ENCODE data around the gene TNNT3. TPM values are rescaled to one million over a fixed set of nuclear protein-coding genes. Genes with fewer than 3 reads are reported as not detected.

TNNT3 gene
- total RNA-seq, 1 donor from 2014 or later: not detected

DNA sequence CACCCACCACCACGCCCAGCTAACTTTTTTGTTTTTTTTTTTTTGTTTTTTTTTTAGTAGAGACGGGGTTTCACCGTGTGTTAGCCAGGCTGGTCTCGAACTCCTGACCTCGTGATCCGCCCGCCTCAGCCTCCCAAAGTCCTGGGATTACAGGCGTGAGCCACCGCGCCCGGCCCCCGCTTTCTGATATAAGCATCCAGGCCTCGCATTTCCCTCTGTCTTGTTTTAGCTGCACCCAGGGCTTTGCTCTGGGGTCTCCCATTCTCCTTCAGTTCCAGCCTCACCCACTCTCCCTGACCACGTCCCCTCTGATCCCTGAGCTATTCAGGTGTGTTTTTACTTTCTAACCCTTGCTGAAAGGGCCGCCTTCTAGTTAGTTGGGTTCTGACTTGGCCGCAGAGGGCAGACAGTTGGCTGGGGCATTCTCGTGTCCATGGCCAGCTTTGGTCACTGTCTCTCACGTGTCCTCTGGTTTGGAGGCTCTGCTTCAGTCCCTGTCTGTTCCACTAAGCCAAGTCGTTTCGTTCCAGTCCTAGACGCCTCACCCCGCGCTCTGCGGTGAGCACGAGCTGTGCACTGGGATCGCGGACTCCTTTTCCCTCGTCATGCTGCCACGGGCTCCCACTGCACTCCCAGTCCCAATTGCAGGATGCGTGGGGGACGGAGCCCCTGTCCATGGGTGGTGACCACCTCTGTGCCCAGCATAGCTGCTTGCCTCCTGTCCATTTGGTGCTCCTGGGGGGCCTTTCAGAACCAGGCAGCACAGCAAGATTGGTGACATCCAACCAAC, 6.0 kb upstream of the TNNT3 start:
- Mint-ChIP-seq H3K36me3 (ENCODE audit: low read depth, unreplicated experiment) (peaks cover 12% of the 10 kb centered on the region), H3K27ac (ENCODE audit: unreplicated experiment) (no peak overlapping the region), H3K9me3 (ENCODE audit: unreplicated experiment) (no peaks in the 10 kb centered on the region), H3K4me1 (ENCODE audit: unreplicated experiment) (peaks cover 6% of the 10 kb centered on the region), H3K27me3 (ENCODE audit: unreplicated experiment) (peaks cover 8% of the 10 kb centered on the region), H3K4me3 (ENCODE audit: unreplicated experiment) (no peak overlapping the region)
- no peak for DNase-seq (ENCODE audit: low spot score)
- TF ChIP-seq, protein P1, sequence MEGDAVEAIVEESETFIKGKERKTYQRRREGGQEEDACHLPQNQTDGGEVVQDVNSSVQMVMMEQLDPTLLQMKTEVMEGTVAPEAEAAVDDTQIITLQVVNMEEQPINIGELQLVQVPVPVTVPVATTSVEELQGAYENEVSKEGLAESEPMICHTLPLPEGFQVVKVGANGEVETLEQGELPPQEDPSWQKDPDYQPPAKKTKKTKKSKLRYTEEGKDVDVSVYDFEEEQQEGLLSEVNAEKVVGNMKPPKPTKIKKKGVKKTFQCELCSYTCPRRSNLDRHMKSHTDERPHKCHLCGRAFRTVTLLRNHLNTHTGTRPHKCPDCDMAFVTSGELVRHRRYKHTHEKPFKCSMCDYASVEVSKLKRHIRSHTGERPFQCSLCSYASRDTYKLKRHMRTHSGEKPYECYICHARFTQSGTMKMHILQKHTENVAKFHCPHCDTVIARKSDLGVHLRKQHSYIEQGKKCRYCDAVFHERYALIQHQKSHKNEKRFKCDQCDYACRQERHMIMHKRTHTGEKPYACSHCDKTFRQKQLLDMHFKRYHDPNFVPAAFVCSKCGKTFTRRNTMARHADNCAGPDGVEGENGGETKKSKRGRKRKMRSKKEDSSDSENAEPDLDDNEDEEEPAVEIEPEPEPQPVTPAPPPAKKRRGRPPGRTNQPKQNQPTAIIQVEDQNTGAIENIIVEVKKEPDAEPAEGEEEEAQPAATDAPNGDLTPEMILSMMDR (IDR thresholded peaks at IDR 0.05; ENCODE audit: unreplicated experiment): no peak

DNA sequence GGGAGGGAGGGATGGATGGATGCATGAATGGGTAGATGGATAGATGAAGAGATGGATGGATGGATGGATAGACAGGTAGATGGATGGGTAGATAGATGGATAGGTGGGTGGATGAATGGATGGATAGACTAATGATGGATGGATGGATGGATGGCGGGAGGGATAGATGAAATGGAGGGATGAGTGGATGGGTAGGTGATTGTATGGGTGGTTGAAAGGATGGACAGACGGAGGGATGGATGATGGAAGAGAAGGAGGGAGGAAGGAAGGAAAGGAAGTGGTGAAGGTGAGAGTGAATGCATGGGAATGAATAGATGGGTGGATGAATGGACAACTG, 3.7 kb upstream of the TNNT3 start:
- Mint-ChIP-seq H3K9me3 (ENCODE audit: unreplicated experiment) (no peaks in the 10 kb centered on the region), H3K27ac (ENCODE audit: unreplicated experiment) (no peak overlapping the region), H3K4me3 (ENCODE audit: unreplicated experiment) (no peak overlapping the region), H3K4me1 (ENCODE audit: unreplicated experiment) (peaks cover 3% of the 10 kb centered on the region), H3K36me3 (ENCODE audit: low read depth, unreplicated experiment) (peaks cover 12% of the 10 kb centered on the region), H3K27me3 (ENCODE audit: unreplicated experiment) (peaks cover 9% of the 10 kb centered on the region)
- no peak for DNase-seq (ENCODE audit: low spot score)
- TF ChIP-seq, protein P1 (IDR thresholded peaks at IDR 0.05; ENCODE audit: unreplicated experiment): no peak

- peaks cover 3% of the 10 kb centered on the region for H3K4me1 Mint-ChIP-seq (ENCODE audit: unreplicated experiment)
- TF ChIP-seq, protein P1 (IDR thresholded peaks at IDR 0.05; ENCODE audit: unreplicated experiment): no peak
- H3K27me3 Mint-ChIP-seq (ENCODE audit: unreplicated experiment): peaks cover 9% of the 10 kb centered on the region
- no peak overlapping the region for H3K4me3 Mint-ChIP-seq (ENCODE audit: unreplicated experiment)
- no peak overlapping the region for H3K27ac Mint-ChIP-seq (ENCODE audit: unreplicated experiment)
- H3K36me3 Mint-ChIP-seq (ENCODE audit: low read depth, unreplicated experiment): peaks cover 12% of the 10 kb centered on the region
- no peak for DNase-seq (ENCODE audit: low spot score)
- H3K9me3 Mint-ChIP-seq (ENCODE audit: unreplicated experiment): no peaks in the 10 kb centered on the region
These were observed 3.1 kb upstream of the TNNT3 start for GRCh38 chr11:1916132-1916985.

- DNase-seq (ENCODE audit: low spot score): no peak
- no peak overlapping the region for H3K27ac Mint-ChIP-seq (ENCODE audit: unreplicated experiment)
- no peak overlapping the region for H3K4me3 Mint-ChIP-seq (ENCODE audit: unreplicated experiment)
- H3K36me3 Mint-ChIP-seq (ENCODE audit: low read depth, unreplicated experiment): peaks cover 12% of the 10 kb centered on the region
- H3K27me3 Mint-ChIP-seq (ENCODE audit: unreplicated experiment): peaks cover 11% of the 10 kb centered on the region
- TF ChIP-seq, protein P1 (IDR thresholded peaks at IDR 0.05; ENCODE audit: unreplicated experiment): no peak
- peaks cover 3% of the 10 kb centered on the region for H3K4me1 Mint-ChIP-seq (ENCODE audit: unreplicated experiment)
- H3K9me3 Mint-ChIP-seq (ENCODE audit: unreplicated experiment): no peaks in the 10 kb centered on the region
These were observed 2.4 kb upstream of the TNNT3 start for GRCh38 chr11:1916986-1917522.

Measured in endothelial cell (in vitro differentiated cells).